ENCODE results near the gene ZNF768.

The ZNF768 gene

GRCh38 chr16:30526137-30526822, at the start of gene ZNF768:
ZNF768 (minus strand) TSS chr16:30526566; CDS start chr16:30526413, 153 bp downstream.
- no peaks in the 10 kb centered on the region for H3K9me3 Mint-ChIP-seq
- peak within 1 kb of the TSS; percentile 94 for H3K4me3 Mint-ChIP-seq
- no peaks in the 10 kb centered on the region for H3K27me3 Mint-ChIP-seq
- peak in 1 of 2 donors; percentile 33 for DNase-seq (ENCODE audit: low spot score in 2 of 2)
- ATAC-seq (ENCODE audit: low read depth): peak; percentile 9
- H3K4me1 Mint-ChIP-seq: peaks cover 20% of the 10 kb centered on the region
- H3K27ac Mint-ChIP-seq: peak within 1 kb of the TSS; percentile 91
- peaks cover 6% of the 10 kb centered on the region for H3K36me3 Mint-ChIP-seq

GRCh38 chr16:30574678-30575077, 48.3 kb upstream of the ZNF768 start:
- Mint-ChIP-seq H3K4me1 (peaks cover 12% of the 10 kb centered on the region), H3K27ac (no peak overlapping the region), H3K27me3 (no peaks in the 10 kb centered on the region), H3K36me3 (no peaks in the 10 kb centered on the region), H3K4me3 (no peak overlapping the region), H3K9me3 (no peaks in the 10 kb centered on the region)
- no peak for ATAC-seq (ENCODE audit: low read depth)
- DNase-seq (ENCODE audit: low spot score in 2 of 2): no peak

GRCh38 chr16:30571445-30572322, 45.3 kb upstream of the ZNF768 start, which contains the start of gene ZNF688:
ZNF688 (minus strand) TSS chr16:30571714; CDS start chr16:30571629, 85 bp downstream.
- DNase-seq (ENCODE audit: low spot score in 2 of 2) (peak; percentile 76 to 92), ATAC-seq (ENCODE audit: low read depth) (peak; percentile 86)
- no peaks in the 10 kb centered on the region for H3K27me3 Mint-ChIP-seq
- H3K4me3 Mint-ChIP-seq: peak within 1 kb of the TSS; percentile 86
- no peaks in the 10 kb centered on the region for H3K9me3 Mint-ChIP-seq
- peak within 1 kb of the TSS; percentile 94 for H3K27ac Mint-ChIP-seq
- no peaks in the 10 kb centered on the region for H3K36me3 Mint-ChIP-seq
- peaks cover 25% of the 10 kb centered on the region for H3K4me1 Mint-ChIP-seq

- Mint-ChIP-seq H3K27ac (peak overlapping the region; percentile 94), H3K9me3 (no peaks in the 10 kb centered on the region), H3K4me3 (peak overlapping the region; percentile 86), H3K4me1 (peaks cover 25% of the 10 kb centered on the region), H3K36me3 (no peaks in the 10 kb centered on the region), H3K27me3 (no peaks in the 10 kb centered on the region)
- DNase-seq (ENCODE audit: low spot score in 2 of 2): no peak
- ATAC-seq (ENCODE audit: low read depth): no peak
Observed at GRCh38 chr16:30570636-30571444, 44.5 kb upstream of the ZNF768 start.

- Mint-ChIP-seq H3K4me1 (peaks cover 25% of the 10 kb centered on the region), H3K4me3 (peak overlapping the region; percentile 86), H3K9me3 (no peaks in the 10 kb centered on the region), H3K27me3 (no peaks in the 10 kb centered on the region), H3K27ac (no peak overlapping the region), H3K36me3 (no peaks in the 10 kb centered on the region)
- ATAC-seq (ENCODE audit: low read depth) (no peak), DNase-seq (ENCODE audit: low spot score in 2 of 2) (no peak)
Observed at GRCh38 chr16:30569746-30570635, 43.6 kb upstream of the ZNF768 start.

- DNase-seq (ENCODE audit: low spot score in 2 of 2): no peak
- Mint-ChIP-seq H3K9me3 (no peaks in the 10 kb centered on the region), H3K27ac (no peak overlapping the region), H3K36me3 (no peaks in the 10 kb centered on the region), H3K4me3 (no peak overlapping the region), H3K27me3 (no peaks in the 10 kb centered on the region), H3K4me1 (peaks cover 25% of the 10 kb centered on the region)
- no peak for ATAC-seq (ENCODE audit: low read depth)
Observed at GRCh38 chr16:30569281-30569680, 42.9 kb upstream of the ZNF768 start.

- peaks cover 23% of the 10 kb centered on the region for H3K4me1 Mint-ChIP-seq
- DNase-seq (ENCODE audit: low spot score in 2 of 2): peak in 1 of 2 donors; percentile 38
- no peaks in the 10 kb centered on the region for H3K9me3 Mint-ChIP-seq
- peak; percentile 25 for ATAC-seq (ENCODE audit: low read depth)
- peak overlapping the region; percentile 91 for H3K27ac Mint-ChIP-seq
- no peaks in the 10 kb centered on the region for H3K36me3 Mint-ChIP-seq
- H3K4me3 Mint-ChIP-seq: peak overlapping the region; percentile 59
- no peaks in the 10 kb centered on the region for H3K27me3 Mint-ChIP-seq
Observed at GRCh38 chr16:30567991-30568638, 41.7 kb upstream of the ZNF768 start.

- peak overlapping the region; percentile 91 for H3K27ac Mint-ChIP-seq
- ATAC-seq (ENCODE audit: low read depth): no peak
- H3K27me3 Mint-ChIP-seq: no peaks in the 10 kb centered on the region
- no peak overlapping the region for H3K4me3 Mint-ChIP-seq
- no peaks in the 10 kb centered on the region for H3K9me3 Mint-ChIP-seq
- no peak for DNase-seq (ENCODE audit: low spot score in 2 of 2)
- peaks cover 22% of the 10 kb centered on the region for H3K4me1 Mint-ChIP-seq
- H3K36me3 Mint-ChIP-seq: no peaks in the 10 kb centered on the region
Observed at GRCh38 chr16:30567160-30567990, 41.0 kb upstream of the ZNF768 start.

- Mint-ChIP-seq H3K36me3 (no peaks in the 10 kb centered on the region), H3K4me1 (peaks cover 19% of the 10 kb centered on the region), H3K4me3 (no peak overlapping the region), H3K27me3 (no peaks in the 10 kb centered on the region), H3K9me3 (no peaks in the 10 kb centered on the region), H3K27ac (no peak overlapping the region)
- no peak for ATAC-seq (ENCODE audit: low read depth)
- DNase-seq (ENCODE audit: low spot score in 2 of 2): no peak
Observed at GRCh38 chr16:30566531-30566930, 40.2 kb upstream of the ZNF768 start.

- no peak overlapping the region for H3K27ac Mint-ChIP-seq
- no peaks in the 10 kb centered on the region for H3K27me3 Mint-ChIP-seq
- peaks cover 17% of the 10 kb centered on the region for H3K4me1 Mint-ChIP-seq
- DNase-seq (ENCODE audit: low spot score in 2 of 2): no peak
- H3K36me3 Mint-ChIP-seq: no peaks in the 10 kb centered on the region
- no peaks in the 10 kb centered on the region for H3K9me3 Mint-ChIP-seq
- no peak for ATAC-seq (ENCODE audit: low read depth)
- H3K4me3 Mint-ChIP-seq: no peak overlapping the region
Observed at GRCh38 chr16:30565984-30566383, 39.6 kb upstream of the ZNF768 start.

GRCh38 chr16:30565526-30565925, 39.2 kb upstream of the ZNF768 start:
- DNase-seq (ENCODE audit: low spot score in 2 of 2) (no peak), ATAC-seq (ENCODE audit: low read depth) (no peak)
- Mint-ChIP-seq H3K4me1 (peaks cover 15% of the 10 kb centered on the region), H3K36me3 (no peaks in the 10 kb centered on the region), H3K4me3 (no peak overlapping the region), H3K27ac (no peak overlapping the region), H3K9me3 (no peaks in the 10 kb centered on the region), H3K27me3 (no peaks in the 10 kb centered on the region)

- Mint-ChIP-seq H3K9me3 (no peaks in the 10 kb centered on the region), H3K4me3 (peak overlapping the region; percentile 94), H3K27ac (peak overlapping the region; percentile 95), H3K36me3 (no peaks in the 10 kb centered on the region), H3K4me1 (peaks cover 5% of the 10 kb centered on the region), H3K27me3 (no peaks in the 10 kb centered on the region)
- DNase-seq (ENCODE audit: low spot score in 2 of 2): no peak
- no peak for ATAC-seq (ENCODE audit: low read depth)
Observed at GRCh38 chr16:30562021-30562420, 35.7 kb upstream of the ZNF768 start.
